ENCODE results near the gene ZNF41. TPM values are rescaled to one million over a fixed set of nuclear protein-coding genes. Genes with fewer than 3 reads are reported as not detected.
"Not testable (repeated sequence)": the region's sequence is repeated elsewhere in the genome, so short reads cannot be mapped to it uniquely, and the experiment has no call there.

ZNF41 gene
- polyA plus RNA-seq, 2 donors = 2.2 to 2.3 TPM

DNA sequence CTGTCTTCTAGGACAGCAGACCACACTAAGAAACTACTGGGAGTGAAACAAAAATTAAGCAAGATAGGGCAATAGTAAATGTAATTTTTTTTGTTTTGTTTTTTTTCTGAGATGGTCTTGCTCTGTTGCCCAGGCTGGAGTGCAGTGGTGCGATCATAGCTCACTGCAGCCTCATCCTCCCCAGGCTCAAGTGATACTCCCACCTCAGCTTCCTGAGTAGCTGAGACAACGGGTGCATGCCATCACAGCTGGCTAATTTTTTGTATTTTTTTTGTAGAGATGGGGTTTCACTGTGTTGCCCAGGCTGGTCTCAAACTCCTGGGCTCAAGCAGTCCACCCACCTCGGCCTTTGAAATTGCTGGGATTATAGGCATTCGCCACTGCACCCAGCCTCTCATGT lies 9.1 kb upstream of the ZNF41 start:
- not testable (repeated sequence) for H3K36me3 ChIP-seq (ENCODE audit: control insufficient read depth in 2 of 2, insufficient read depth in 2 of 2, low read length in 1 of 2); H3K4me3 ChIP-seq (ENCODE audit: low read depth in 1 of 2, low read length in 2 of 2)
- WGBS, 2 donors = 71 to 87% methylated on average over 4 of the region's 4 CpGs

DNA sequence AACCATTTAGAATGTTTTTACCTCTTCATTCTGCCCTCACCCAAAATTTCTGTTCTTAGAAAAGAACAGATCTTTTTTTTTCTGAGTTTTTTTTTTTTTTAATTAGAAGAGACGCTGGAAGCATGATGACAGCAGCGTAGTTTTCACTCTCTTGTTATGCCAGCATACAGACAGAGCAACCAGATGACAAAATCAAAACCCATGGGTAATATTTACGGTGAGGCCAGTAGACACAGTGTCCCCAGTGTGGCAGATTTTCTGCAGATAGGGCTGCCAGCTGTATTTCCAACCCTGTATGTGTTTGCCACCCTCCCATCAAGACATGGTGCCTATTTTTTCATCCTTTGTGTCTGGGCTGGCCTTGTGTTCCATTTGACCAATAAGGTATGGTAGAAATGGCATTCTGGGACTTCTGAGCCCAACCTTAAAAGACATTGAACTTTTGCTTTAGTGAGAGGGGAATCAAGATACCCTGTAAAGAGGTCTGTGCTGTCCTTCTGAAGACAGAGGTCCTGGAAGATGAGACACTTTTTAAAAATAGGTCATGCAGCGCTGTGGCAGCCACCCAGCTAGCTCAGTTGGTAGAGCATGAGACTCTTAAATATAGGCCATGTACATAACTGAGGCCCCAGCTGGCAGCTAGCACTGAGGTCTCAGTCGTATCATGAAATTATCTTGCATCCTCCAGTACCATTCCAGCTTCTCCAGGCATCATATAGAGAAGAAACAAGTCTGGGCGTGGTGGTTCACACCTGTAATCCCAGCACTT lies 6.7 kb upstream of the ZNF41 start:
- no peak overlapping the region for H3K4me3 ChIP-seq (ENCODE audit: low read depth in 1 of 2, low read length in 2 of 2)
- H3K4me1 ChIP-seq (ENCODE audit: control insufficient read depth in 2 of 2, insufficient read depth in 2 of 2, low read length in 1 of 2) = no peaks in the 10 kb centered on the region
- H3K27me3 ChIP-seq (ENCODE audit: control insufficient read depth in 1 of 2, insufficient read depth in 2 of 2, low read length in 2 of 2) = peaks cover 0 to 3% of the 10 kb centered on the region in 2 donors
- whole genome bisulfite sequencing, 2 donors = 83 to 91% methylated on average over 6 of the region's 6 CpGs
- no peaks in the 10 kb centered on the region for H3K36me3 ChIP-seq (ENCODE audit: control insufficient read depth in 2 of 2, insufficient read depth in 2 of 2, low read length in 1 of 2)
- H3K27ac ChIP-seq (ENCODE audit: low read depth in 2 of 2, low read length in 1 of 2) = no peak overlapping the region
- H3K9me3 ChIP-seq (ENCODE audit: control insufficient read depth in 2 of 2, insufficient read depth in 1 of 2, low read depth in 1 of 2, low read length in 1 of 2) = no peaks in the 10 kb centered on the region

More for the DNA sequence above, 9.1 kb upstream of the ZNF41 start:
- not testable (repeated sequence) for H3K4me1 ChIP-seq (ENCODE audit: control insufficient read depth in 2 of 2, insufficient read depth in 2 of 2, low read length in 1 of 2); H3K27ac ChIP-seq (ENCODE audit: low read depth in 2 of 2, low read length in 1 of 2); H3K27me3 ChIP-seq (ENCODE audit: control insufficient read depth in 1 of 2, insufficient read depth in 2 of 2, low read length in 2 of 2); H3K9me3 ChIP-seq (ENCODE audit: control insufficient read depth in 2 of 2, insufficient read depth in 1 of 2, low read depth in 1 of 2, low read length in 1 of 2)

DNA sequence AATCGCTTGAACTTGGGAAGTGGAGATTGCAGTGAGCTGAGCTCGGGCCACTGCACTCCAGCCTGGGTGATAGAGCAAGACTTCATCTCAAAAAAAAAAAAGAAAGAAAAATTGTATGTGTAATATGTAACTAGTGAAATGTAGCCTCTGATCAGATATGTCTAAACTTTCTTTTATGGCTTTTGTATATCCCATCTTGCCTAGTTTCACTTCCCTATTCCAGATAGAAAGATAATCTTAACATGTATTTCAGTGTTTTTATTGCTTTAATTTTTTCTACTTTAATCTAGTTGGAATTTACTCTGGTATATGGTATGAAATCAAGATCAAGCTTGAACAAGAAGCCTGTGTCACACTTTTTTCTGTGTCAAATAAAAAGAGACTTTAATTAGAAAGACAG lies 1.9 kb upstream of the ZNF41 start:
- WGBS, 2 donors = 70 to 79% methylated on average over 2 of the region's 2 CpGs
- no peaks in the 10 kb centered on the region for H3K27me3 ChIP-seq (ENCODE audit: control insufficient read depth in 1 of 2, insufficient read depth in 2 of 2, low read length in 2 of 2)
- no peak overlapping the region for H3K4me3 ChIP-seq (ENCODE audit: low read depth in 1 of 2, low read length in 2 of 2)
- no peaks in the 10 kb centered on the region for H3K9me3 ChIP-seq (ENCODE audit: control insufficient read depth in 2 of 2, insufficient read depth in 1 of 2, low read depth in 1 of 2, low read length in 1 of 2)
- no peaks in the 10 kb centered on the region for H3K36me3 ChIP-seq (ENCODE audit: control insufficient read depth in 2 of 2, insufficient read depth in 2 of 2, low read length in 1 of 2)
- H3K4me1 ChIP-seq (ENCODE audit: control insufficient read depth in 2 of 2, insufficient read depth in 2 of 2, low read length in 1 of 2) = no peaks in the 10 kb centered on the region
- no peak overlapping the region for H3K27ac ChIP-seq (ENCODE audit: low read depth in 2 of 2, low read length in 1 of 2)

DNA sequence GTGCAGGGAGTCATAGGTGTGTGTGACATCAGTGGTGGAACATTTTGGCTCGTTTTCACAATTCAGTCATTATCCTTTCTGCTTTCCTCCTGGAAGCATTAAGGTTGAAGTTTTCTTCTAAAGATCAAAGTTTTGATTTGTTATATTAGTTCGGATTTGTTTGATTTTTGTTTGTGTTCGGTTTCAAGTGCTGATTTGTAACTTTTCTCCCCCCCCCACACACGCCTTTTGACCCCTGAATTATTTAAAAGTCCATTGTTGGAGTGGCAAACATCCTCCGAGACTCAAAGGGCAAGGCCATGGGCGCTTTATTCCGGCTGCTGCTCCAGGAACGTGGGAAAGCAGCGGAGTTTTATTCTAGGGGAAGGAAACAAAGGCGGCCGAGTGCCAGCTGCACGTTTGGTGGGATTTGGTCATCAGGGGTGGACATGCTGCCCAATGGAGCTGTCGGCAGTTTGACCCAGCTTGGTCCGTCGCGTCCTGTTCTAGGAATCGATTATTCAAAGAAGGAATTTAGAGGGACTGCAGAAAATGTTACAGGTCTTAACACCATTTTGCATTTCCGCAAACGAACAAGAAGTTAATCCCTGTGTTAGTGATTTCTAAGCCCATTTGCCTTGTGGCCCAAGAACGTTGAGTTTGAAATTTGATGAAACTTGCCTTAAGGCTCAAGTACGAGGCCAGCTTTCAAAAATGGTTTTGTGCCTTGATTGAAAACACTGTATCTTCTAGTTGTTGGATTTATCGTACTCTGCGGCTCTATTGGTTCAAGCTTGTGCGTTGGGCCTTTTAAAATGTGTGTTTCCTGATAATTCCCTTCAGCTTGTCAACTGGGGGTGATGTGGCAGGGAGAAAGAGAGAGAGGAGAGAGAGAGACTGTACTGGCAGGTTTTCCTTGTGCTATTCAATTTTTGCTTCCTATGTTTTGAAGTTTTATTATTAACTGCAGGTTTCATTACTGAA lies 565 bp upstream of the ZNF41 start:
- Histone ChIP-seq H3K27ac (ENCODE audit: low read depth in 2 of 2, low read length in 1 of 2) (peak overlapping the region; percentile 75 to 96), H3K4me3 (ENCODE audit: low read depth in 1 of 2, low read length in 2 of 2) (peak overlapping the region; percentile 56 to 73), H3K36me3 (ENCODE audit: control insufficient read depth in 2 of 2, insufficient read depth in 2 of 2, low read length in 1 of 2) (no peaks in the 10 kb centered on the region), H3K9me3 (ENCODE audit: control insufficient read depth in 2 of 2, insufficient read depth in 1 of 2, low read depth in 1 of 2, low read length in 1 of 2) (no peaks in the 10 kb centered on the region), H3K27me3 (ENCODE audit: control insufficient read depth in 1 of 2, insufficient read depth in 2 of 2, low read length in 2 of 2) (no peaks in the 10 kb centered on the region), H3K4me1 (ENCODE audit: control insufficient read depth in 2 of 2, insufficient read depth in 2 of 2, low read length in 1 of 2) (no peaks in the 10 kb centered on the region)
- WGBS, 2 donors = 3 to 30% methylated on average over 24 of the region's 24 CpGs

DNA sequence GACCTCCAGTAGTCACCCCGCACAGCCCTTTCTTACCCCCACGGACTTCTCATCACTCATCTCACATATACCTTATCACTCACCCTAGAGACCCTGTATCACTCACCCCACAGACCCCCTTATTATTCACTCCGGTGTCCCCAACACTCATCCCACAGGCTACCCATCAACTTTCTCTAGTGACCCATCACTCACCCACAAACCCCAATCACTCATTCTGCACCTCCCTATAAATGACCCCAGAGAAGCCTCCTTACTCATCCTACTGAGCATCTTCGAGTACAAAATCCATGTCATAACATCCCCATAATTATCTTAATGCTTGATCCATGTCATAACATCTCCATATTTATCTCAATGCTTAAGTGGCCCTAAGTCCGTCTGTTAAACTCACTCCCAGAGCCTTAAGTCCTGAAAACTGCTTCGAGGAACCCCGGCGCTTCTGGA lies 934 bp downstream of the ZNF41 start:
- H3K27me3 ChIP-seq (ENCODE audit: control insufficient read depth in 1 of 2, insufficient read depth in 2 of 2, low read length in 2 of 2) = no peaks in the 10 kb centered on the region
- peak overlapping the region; percentile 56 to 73 for H3K4me3 ChIP-seq (ENCODE audit: low read depth in 1 of 2, low read length in 2 of 2)
- WGBS, 2 donors = 10 to 41% methylated on average over 8 of the region's 8 CpGs

DNA sequence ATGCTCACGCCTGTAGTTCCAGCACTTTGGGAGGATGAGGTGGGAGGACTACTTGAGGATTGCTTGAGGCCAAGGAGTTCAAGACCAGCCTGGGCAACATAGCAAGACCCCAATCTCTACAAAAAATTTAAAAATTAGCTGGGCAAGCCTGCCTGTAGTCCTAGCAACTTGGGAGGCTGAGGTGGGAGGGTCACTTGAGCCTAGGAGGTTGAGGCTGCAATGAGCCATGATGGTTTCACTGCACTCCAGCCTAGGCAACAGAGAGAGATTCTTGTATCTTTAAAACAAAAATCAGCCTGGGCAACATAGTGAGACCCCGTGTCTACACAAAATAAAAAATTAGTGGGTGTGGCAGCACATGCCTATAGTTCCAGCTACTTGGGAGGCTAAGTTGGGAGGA lies 1.9 kb downstream of the ZNF41 start:
- Histone ChIP-seq H3K36me3 (ENCODE audit: control insufficient read depth in 2 of 2, insufficient read depth in 2 of 2, low read length in 1 of 2) (no peaks in the 10 kb centered on the region), H3K4me3 (ENCODE audit: low read depth in 1 of 2, low read length in 2 of 2) (no peak overlapping the region), H3K9me3 (ENCODE audit: control insufficient read depth in 2 of 2, insufficient read depth in 1 of 2, low read depth in 1 of 2, low read length in 1 of 2) (no peaks in the 10 kb centered on the region), H3K27me3 (ENCODE audit: control insufficient read depth in 1 of 2, insufficient read depth in 2 of 2, low read length in 2 of 2) (no peaks in the 10 kb centered on the region), H3K4me1 (ENCODE audit: control insufficient read depth in 2 of 2, insufficient read depth in 2 of 2, low read length in 1 of 2) (no peaks in the 10 kb centered on the region), H3K27ac (ENCODE audit: low read depth in 2 of 2, low read length in 1 of 2) (no peak overlapping the region)
- WGBS, 2 donors = 80 to 85% methylated on average over 2 of the region's 2 CpGs

More for the DNA sequence above, 934 bp downstream of the ZNF41 start:
- H3K36me3 ChIP-seq (ENCODE audit: control insufficient read depth in 2 of 2, insufficient read depth in 2 of 2, low read length in 1 of 2) = no peaks in the 10 kb centered on the region
- H3K4me1 ChIP-seq (ENCODE audit: control insufficient read depth in 2 of 2, insufficient read depth in 2 of 2, low read length in 1 of 2) = no peaks in the 10 kb centered on the region
- H3K27ac ChIP-seq (ENCODE audit: low read depth in 2 of 2, low read length in 1 of 2) = peak overlapping the region in 1 of 2 donors; percentile 96
- H3K9me3 ChIP-seq (ENCODE audit: control insufficient read depth in 2 of 2, insufficient read depth in 1 of 2, low read depth in 1 of 2, low read length in 1 of 2) = no peaks in the 10 kb centered on the region

DNA sequence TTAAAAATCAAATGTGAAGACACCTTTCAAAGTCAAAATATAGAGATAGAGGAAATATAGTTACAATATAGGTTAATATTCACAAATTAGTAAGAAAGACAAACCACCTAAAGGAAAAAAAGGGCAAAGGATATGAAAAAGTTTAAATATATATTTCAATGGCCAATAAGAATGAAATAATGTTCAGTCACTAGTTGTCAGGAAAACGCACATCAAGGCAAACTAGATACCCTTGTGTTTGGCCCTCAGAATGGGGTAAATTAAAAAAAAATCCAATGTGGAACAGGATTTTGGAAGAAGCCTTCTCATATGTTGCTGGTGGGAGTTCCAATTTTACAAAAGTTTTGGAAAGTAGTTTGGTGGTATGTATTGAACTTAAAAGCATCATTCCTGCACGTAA lies 2.4 kb downstream of the ZNF41 start:
- Histone ChIP-seq H3K36me3 (ENCODE audit: control insufficient read depth in 2 of 2, insufficient read depth in 2 of 2, low read length in 1 of 2) (no peaks in the 10 kb centered on the region), H3K4me1 (ENCODE audit: control insufficient read depth in 2 of 2, insufficient read depth in 2 of 2, low read length in 1 of 2) (no peaks in the 10 kb centered on the region), H3K9me3 (ENCODE audit: control insufficient read depth in 2 of 2, insufficient read depth in 1 of 2, low read depth in 1 of 2, low read length in 1 of 2) (no peaks in the 10 kb centered on the region), H3K27ac (ENCODE audit: low read depth in 2 of 2, low read length in 1 of 2) (no peak overlapping the region), H3K27me3 (ENCODE audit: control insufficient read depth in 1 of 2, insufficient read depth in 2 of 2, low read length in 2 of 2) (no peaks in the 10 kb centered on the region), H3K4me3 (ENCODE audit: low read depth in 1 of 2, low read length in 2 of 2) (no peak overlapping the region)
- WGBS, 2 donors = 34 to 48% methylated on average over 2 of the region's 2 CpGs

DNA sequence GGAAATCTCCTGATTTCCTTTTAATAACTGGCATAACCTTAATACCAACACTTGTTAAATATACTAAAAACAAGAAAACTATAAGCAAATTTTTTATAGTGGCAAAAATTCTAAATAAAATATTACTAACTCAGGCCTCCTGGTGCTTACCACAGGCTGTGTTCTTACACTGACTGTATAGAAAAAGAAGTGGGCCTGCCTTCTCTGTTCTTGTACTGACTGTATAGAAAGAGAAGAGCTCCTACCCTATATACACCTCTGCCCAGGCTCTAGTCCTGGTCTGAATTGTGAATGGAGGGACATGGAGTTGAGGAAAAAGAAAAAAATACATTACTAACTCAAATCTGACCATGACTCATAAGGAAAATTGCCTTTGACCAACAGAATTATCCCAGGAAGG lies 7.5 kb downstream of the ZNF41 start:
- H3K36me3 ChIP-seq (ENCODE audit: control insufficient read depth in 2 of 2, insufficient read depth in 2 of 2, low read length in 1 of 2) = no peaks in the 10 kb centered on the region
- H3K27ac ChIP-seq (ENCODE audit: low read depth in 2 of 2, low read length in 1 of 2) = no peak overlapping the region
- no peak overlapping the region for H3K4me3 ChIP-seq (ENCODE audit: low read depth in 1 of 2, low read length in 2 of 2)
- H3K9me3 ChIP-seq (ENCODE audit: control insufficient read depth in 2 of 2, insufficient read depth in 1 of 2, low read depth in 1 of 2, low read length in 1 of 2) = no peaks in the 10 kb centered on the region
- H3K4me1 ChIP-seq (ENCODE audit: control insufficient read depth in 2 of 2, insufficient read depth in 2 of 2, low read length in 1 of 2) = no peaks in the 10 kb centered on the region
- no peaks in the 10 kb centered on the region for H3K27me3 ChIP-seq (ENCODE audit: control insufficient read depth in 1 of 2, insufficient read depth in 2 of 2, low read length in 2 of 2)

DNA sequence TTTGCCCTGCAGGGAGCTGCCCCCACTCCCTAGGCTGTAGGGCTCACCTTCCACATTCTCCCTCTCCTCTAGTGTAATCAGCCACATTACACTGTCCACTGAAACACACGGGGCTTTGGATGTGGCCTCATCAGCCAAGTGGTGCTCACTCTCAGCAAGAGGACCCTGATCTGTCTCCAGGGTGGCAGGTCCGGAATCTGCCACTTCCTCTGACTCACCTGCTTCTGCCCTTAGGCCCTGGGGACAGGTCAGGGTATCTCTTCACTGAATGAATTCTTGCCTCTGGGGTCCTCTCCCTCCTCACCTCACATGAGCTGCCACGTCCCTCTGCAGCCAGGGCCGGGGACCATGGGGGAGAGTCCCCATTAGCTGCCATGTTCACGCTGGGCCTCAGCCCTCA lies 15.9 kb downstream of the ZNF41 start:
- Histone ChIP-seq H3K4me3 (ENCODE audit: low read depth in 1 of 2, low read length in 2 of 2) (no peak overlapping the region), H3K36me3 (ENCODE audit: control insufficient read depth in 2 of 2, insufficient read depth in 2 of 2, low read length in 1 of 2) (no peaks in the 10 kb centered on the region), H3K27ac (ENCODE audit: low read depth in 2 of 2, low read length in 1 of 2) (no peak overlapping the region), H3K4me1 (ENCODE audit: control insufficient read depth in 2 of 2, insufficient read depth in 2 of 2, low read length in 1 of 2) (no peaks in the 10 kb centered on the region), H3K27me3 (ENCODE audit: control insufficient read depth in 1 of 2, insufficient read depth in 2 of 2, low read length in 2 of 2) (no peaks in the 10 kb centered on the region), H3K9me3 (ENCODE audit: control insufficient read depth in 2 of 2, insufficient read depth in 1 of 2, low read depth in 1 of 2, low read length in 1 of 2) (no peaks in the 10 kb centered on the region)
- 83 to 95% methylated on average over 5 of the region's 5 CpGs for WGBS, 2 donors

Measured in esophagus (tissue), 2 donors.